Endodermal cell (in vitro differentiated cells): ENCODE measurements around the gene PHF20. TPM values are rescaled to one million over a fixed set of nuclear protein-coding genes. Genes with fewer than 3 reads are reported as not detected.

Source experiments
- DNase-seq: peaks from one replicate; pipeline ENCODE4 v3.0.0-alpha.2; 2017
- H3K27ac ChIP-seq: 2 replicates; pipeline ENCODE4 v1.5.1; 2013; ENCODE audit warnings: mild to moderate bottlenecking, low read depth, low read length, moderate library complexity
- H3K27me3 ChIP-seq: 2 replicates; pipeline ENCODE4 v1.6.1; 2013; ENCODE audit warnings: mild to moderate bottlenecking, low read length, moderate library complexity; ENCODE audit not compliant: insufficient read depth, control insufficient read depth, poor library complexity, severe bottlenecking
- H3K36me3 ChIP-seq: 2 replicates; pipeline ENCODE4 v1.7.0; 2013; ENCODE audit warnings: mild to moderate bottlenecking, low read length, moderate library complexity; ENCODE audit not compliant: control insufficient read depth, insufficient read depth
- H3K4me1 ChIP-seq: one replicate; pipeline ENCODE4 v1.7.0; 2013; ENCODE audit warnings: low read length; ENCODE audit not compliant: control insufficient read depth, insufficient read depth
- H3K4me3 ChIP-seq: 2 replicates; pipeline ENCODE4 v1.5.1; 2013; ENCODE audit warnings: mild to moderate bottlenecking, low read length, moderate library complexity
- H3K9ac ChIP-seq: 2 replicates; pipeline ENCODE4 v1.6.1; 2013; ENCODE audit warnings: mild to moderate bottlenecking, low read length, moderate library complexity; ENCODE audit not compliant: poor library complexity, severe bottlenecking; ENCODE audit errors: extremely low read depth
- H3K9me3 ChIP-seq: 2 replicates; pipeline ENCODE4 v1.6.1; 2013; ENCODE audit warnings: mild to moderate bottlenecking, low read length, moderate library complexity; ENCODE audit not compliant: control insufficient read depth
- H3K27ac Mint-ChIP-seq: 2 replicates; pipeline ENCODE4 v1.8.0; 2020; ENCODE audit warnings: mixed read lengths
- H3K27me3 Mint-ChIP-seq: 2 replicates; pipeline ENCODE4 v1.8.0; 2021; ENCODE audit warnings: mild to moderate bottlenecking, mixed read lengths; ENCODE audit not compliant: insufficient read depth
- H3K36me3 Mint-ChIP-seq: 2 replicates; pipeline ENCODE4 v1.8.0; 2020; ENCODE audit warnings: low read depth, mixed read lengths
- H3K4me1 Mint-ChIP-seq: 2 replicates; pipeline ENCODE4 v1.8.0; 2020; ENCODE audit warnings: mixed read lengths
- H3K4me3 Mint-ChIP-seq: 2 replicates; pipeline ENCODE4 v1.8.0; 2020; ENCODE audit warnings: mild to moderate bottlenecking, moderate library complexity, mixed read lengths
- H3K9me3 Mint-ChIP-seq: 2 replicates; pipeline ENCODE4 v1.8.0; 2020; ENCODE audit warnings: mild to moderate bottlenecking, mixed read lengths
- CTCF ChIP-seq: fragments of 200-600 bp; sonication (generic); conservative IDR thresholded peaks from 2 replicates; pipeline ENCODE4 v1.5.0; 2021; ENCODE audit warnings: antibody characterized with exemption, mild to moderate bottlenecking
- WGBS, 2 experiments: methylation state at CpG; one replicate each; pipeline versions ENCODE4 v1.1.5 to v1.1.7; 2013; ENCODE audit warnings: missing lambda C conversion rate in 2 of 2, mixed read lengths in 1 of 2; ENCODE audit not compliant: insufficient coverage in 1 of 2, insufficient read length in 1 of 2; 5-methylcytosine and 5-hydroxymethylcytosine counted together
- total RNA-seq, 2 donors: library from RNA; stranded (reverse); fragmentation: NEBNext Ultra II Directional in 1 of 2; extraction: Animal tissue kit (Norgen Biotek cat#: 25700) in 1 of 2; gene quantifications; 2 replicates in 1 of 2; 3 replicates in 1 of 2; pipeline ENCODE4 v1.2.1, GENCODE V29; 2021

The PHF20 gene
- total RNA-seq, 2 donors from 2014 or later, result 68.1 to 78.8 TPM

- peaks cover 25% of the 10 kb centered on the region for H3K36me3 ChIP-seq
- Mint-ChIP-seq H3K27me3 (no peaks in the 10 kb centered on the region), H3K27ac (no peak overlapping the region), H3K4me1 (no peaks in the 10 kb centered on the region), H3K4me3 (no peak overlapping the region), H3K36me3 (peaks cover 45% of the 10 kb centered on the region), H3K9me3 (peaks cover 8% of the 10 kb centered on the region)
- no peaks in the 10 kb centered on the region for H3K4me1 ChIP-seq
- no peak for DNase-seq
- no peak for TF ChIP-seq CTCF
- 88 to 96% methylated on average over 3 of the region's 3 CpGs for WGBS, 2 experiments
- no peak overlapping the region for H3K9ac ChIP-seq
- H3K4me3 ChIP-seq, result no peak overlapping the region
- H3K27me3 ChIP-seq, result no peaks in the 10 kb centered on the region
- peaks cover 7% of the 10 kb centered on the region for H3K9me3 ChIP-seq
- no peak overlapping the region for H3K27ac ChIP-seq
Observed at GRCh38 chr20:35828434-35828833, 56.6 kb downstream of the PHF20 start.

DNA sequence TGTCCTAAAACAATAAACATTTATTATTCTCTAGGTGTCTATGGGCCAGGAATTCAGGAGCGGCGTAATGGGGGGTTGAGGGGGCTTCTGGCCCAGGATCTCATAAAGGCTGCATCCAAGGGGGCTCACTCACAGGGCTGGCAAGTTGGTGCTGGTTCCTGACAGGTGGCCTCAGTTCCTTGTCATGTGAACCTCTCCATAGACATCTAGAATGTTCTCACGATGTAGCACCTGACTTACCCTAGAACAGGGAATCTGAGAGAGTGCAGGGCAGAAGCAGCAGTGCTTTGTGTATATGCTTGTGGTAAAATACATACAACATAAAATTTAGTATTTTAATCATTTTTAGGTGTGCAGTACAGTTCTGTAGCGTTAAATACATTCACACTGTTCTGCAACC, 57.1 kb downstream of the PHF20 start:
- Mint-ChIP-seq H3K36me3 (peaks cover 42% of the 10 kb centered on the region), H3K27ac (no peak overlapping the region), H3K4me1 (no peaks in the 10 kb centered on the region), H3K9me3 (peaks cover 8% of the 10 kb centered on the region), H3K27me3 (no peaks in the 10 kb centered on the region), H3K4me3 (no peak overlapping the region)
- no peak for DNase-seq
- 97 to 100% methylated on average over 4 of the region's 4 CpGs for whole genome bisulfite sequencing, 2 experiments
- H3K36me3 ChIP-seq, result peaks cover 21% of the 10 kb centered on the region
- H3K9ac ChIP-seq, result no peak overlapping the region
- no peak overlapping the region for H3K4me3 ChIP-seq
- H3K9me3 ChIP-seq, result peaks cover 7% of the 10 kb centered on the region
- no peak for TF ChIP-seq CTCF
- no peak overlapping the region for H3K27ac ChIP-seq
- no peaks in the 10 kb centered on the region for H3K4me1 ChIP-seq
- H3K27me3 ChIP-seq, result no peaks in the 10 kb centered on the region

DNA sequence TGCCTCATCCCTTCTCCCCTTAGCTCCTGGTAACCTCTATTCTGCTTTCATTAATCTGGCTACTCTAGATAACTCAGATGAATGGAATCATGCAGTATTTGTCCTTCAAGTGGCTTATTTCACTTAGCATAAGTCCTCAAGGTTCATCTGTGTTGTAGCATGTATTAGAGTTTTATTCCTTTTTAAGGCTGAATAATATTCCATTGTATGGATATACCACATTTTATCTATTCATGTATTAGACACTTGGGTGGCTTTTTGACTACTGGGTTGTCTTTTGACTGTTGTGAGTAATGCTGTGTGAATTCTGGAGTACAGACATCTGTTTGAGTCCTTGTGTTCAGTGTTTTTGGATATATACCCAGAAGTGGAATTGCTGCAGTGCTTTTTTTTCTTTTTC, 58.4 kb downstream of the PHF20 start:
- no peak for TF ChIP-seq CTCF
- no peak overlapping the region for H3K9ac ChIP-seq
- Mint-ChIP-seq H3K27me3 (no peaks in the 10 kb centered on the region), H3K9me3 (peaks cover 8% of the 10 kb centered on the region), H3K27ac (no peak overlapping the region), H3K36me3 (peaks cover 40% of the 10 kb centered on the region), H3K4me1 (no peaks in the 10 kb centered on the region), H3K4me3 (no peak overlapping the region)
- no peak overlapping the region for H3K4me3 ChIP-seq
- H3K27me3 ChIP-seq, result no peaks in the 10 kb centered on the region
- H3K36me3 ChIP-seq, result peaks cover 13% of the 10 kb centered on the region
- DNase-seq, result no peak
- H3K27ac ChIP-seq, result no peak overlapping the region
- peaks cover 7% of the 10 kb centered on the region for H3K9me3 ChIP-seq
- H3K4me1 ChIP-seq, result no peaks in the 10 kb centered on the region
